IMR-90 (cell line): ENCODE data around the gene CTCF. TPM values are rescaled to one million over a fixed set of nuclear protein-coding genes. Genes with fewer than 3 reads are reported as not detected.
A peak's percentile ranks its signal among the peaks of the same experiment; 100 is the strongest.

Experiments
- ATAC-seq: fragments of 200-7000 bp; cut with Tn5 transposase; 2 replicates; pipeline ENCODE4 v1.9.1; 2020; ENCODE audit warnings: low read depth, mild to moderate bottlenecking, moderate library complexity
- BruUV-seq: library from RNA; stranded (reverse); fragments of 400-500 nt; replicated peaks from 2 replicates; lab custom pipeline; 2021; lab: Mats Ljungman, UMichigan
- CTCF ChIA-PET: fragments of 300-600 bp; formaldehyde crosslinking; extraction: SDS; loops from one replicate; lab custom pipeline; 2021; ENCODE audit warnings: antibody characterized with exemption; lab: Yijun Ruan, JAX
- POLR2A ChIA-PET: fragments of 300-600 bp; sonication (Branson Sonifier 250); formaldehyde crosslinking; loops from one replicate; lab custom pipeline; 2022; ENCODE audit warnings: antibody characterized with exemption; ENCODE audit not compliant: unreplicated experiment; lab: Charles Lee
- DNase-seq: peaks from one replicate; pipeline ENCODE4 v3.0.0; 2013
- H2AFZ ChIP-seq: replicated peaks from 2 replicates; pipeline ENCODE3; 2013; ENCODE audit warnings: low read length, mild to moderate bottlenecking; ENCODE audit not compliant: poor library complexity
- H2AK5ac ChIP-seq: 2 replicates; pipeline ENCODE4 v1.6.1; 2013; ENCODE audit warnings: low read depth, low read length, inconsistent platforms
- H2AK9ac ChIP-seq: replicated peaks from 2 replicates; pipeline ENCODE3; 2013; ENCODE audit warnings: mild to moderate bottlenecking, low read depth, low read length, moderate library complexity; ENCODE audit not compliant: poor library complexity
- H2BK120ac ChIP-seq: 2 replicates; pipeline ENCODE4 v1.6.1; 2013; ENCODE audit warnings: low read depth, low read length, inconsistent platforms
- H2BK15ac ChIP-seq: 3 replicates; pipeline ENCODE4 v1.6.1; 2013; ENCODE audit warnings: low read depth, low read length, inconsistent platforms
- H2BK20ac ChIP-seq: 2 replicates; pipeline ENCODE4 v1.6.1; 2013; ENCODE audit warnings: low read depth, mild to moderate bottlenecking, inconsistent platforms, low read length, moderate library complexity
- H2BK5ac ChIP-seq: 2 replicates; pipeline ENCODE4 v1.6.1; 2013; ENCODE audit warnings: mild to moderate bottlenecking, low read depth, low read length, inconsistent platforms; ENCODE audit not compliant: poor library complexity, severe bottlenecking
- H3K14ac ChIP-seq: replicated peaks from 2 replicates; pipeline ENCODE4 v1.6.1; 2013; ENCODE audit warnings: low read depth, low read length, inconsistent platforms
- H3K18ac ChIP-seq: 2 replicates; pipeline ENCODE4 v1.6.1; 2013; ENCODE audit warnings: low read depth, low read length, control low read depth
- H3K23ac ChIP-seq: 2 replicates; pipeline ENCODE4 v1.6.1; 2013; ENCODE audit warnings: low read depth, low read length, inconsistent platforms
- H3K27ac ChIP-seq: 2 replicates; pipeline ENCODE4 v1.5.1; 2013; ENCODE audit warnings: mild to moderate bottlenecking, control low read depth, low read length; ENCODE audit not compliant: insufficient read depth
- H3K27me3 ChIP-seq: 2 replicates; pipeline ENCODE4 v1.6.1; 2013; ENCODE audit warnings: low read length; ENCODE audit not compliant: control insufficient read depth, insufficient read depth
- H3K36me3 ChIP-seq: 2 replicates; pipeline ENCODE4 v1.6.1; 2013; ENCODE audit warnings: low read length, mixed read lengths; ENCODE audit not compliant: control insufficient read depth, insufficient read depth
- H3K4ac ChIP-seq: 2 replicates; pipeline ENCODE4 v1.6.1; 2013; ENCODE audit warnings: low read depth, low read length, inconsistent platforms
- H3K4me1 ChIP-seq: 2 replicates; pipeline ENCODE4 v1.6.1; 2013; ENCODE audit warnings: low read length, mixed read lengths; ENCODE audit not compliant: control insufficient read depth, insufficient read depth
- H3K4me2 ChIP-seq: 2 replicates; pipeline ENCODE4 v1.6.1; 2013; ENCODE audit warnings: low read depth, mild to moderate bottlenecking, control low read depth, low read length, moderate library complexity
- H3K4me3 ChIP-seq: 2 replicates; pipeline ENCODE4 v1.5.1; 2013; ENCODE audit warnings: low read depth, mild to moderate bottlenecking, control low read depth, low read length, moderate library complexity; ENCODE audit not compliant: insufficient read depth
- H3K56ac ChIP-seq: 2 replicates; pipeline ENCODE4 v1.6.1; 2013; ENCODE audit warnings: low read length, inconsistent platforms; ENCODE audit not compliant: insufficient read depth; ENCODE audit errors: extremely low read depth
- H3K79me1 ChIP-seq, 2 experiments: 2 replicates each; pipeline ENCODE4 v1.6.1; 2013; ENCODE audit warnings: low read length in 2 of 2, inconsistent platforms in 1 of 2, low read depth in 1 of 2
- H3K9ac ChIP-seq: 2 replicates; pipeline ENCODE4 v1.6.1; 2013; ENCODE audit warnings: low read depth, low read length, control low read depth
- H3K9me1 ChIP-seq: 2 replicates; pipeline ENCODE4 v1.6.1; 2013; ENCODE audit warnings: low read length, inconsistent platforms; ENCODE audit not compliant: insufficient read depth
- H3K9me3 ChIP-seq: 2 replicates; pipeline ENCODE4 v1.6.1; 2013; ENCODE audit warnings: low read length; ENCODE audit not compliant: control insufficient read depth, insufficient read depth
- H4K20me1 ChIP-seq: 2 replicates; pipeline ENCODE4 v1.6.1; 2013; ENCODE audit warnings: low read length, inconsistent platforms; ENCODE audit not compliant: insufficient read depth
- H4K5ac ChIP-seq: 2 replicates; pipeline ENCODE4 v1.6.1; 2013; ENCODE audit warnings: mild to moderate bottlenecking, low read depth, low read length, control low read depth
- H4K8ac ChIP-seq, 2 experiments: 2 replicates each; pipeline ENCODE4 v1.6.1; 2013; ENCODE audit warnings: low read depth in 2 of 2, low read length in 2 of 2, control low read depth in 1 of 2, inconsistent platforms in 1 of 2
- H4K91ac ChIP-seq: 2 replicates; pipeline ENCODE4 v1.6.1; 2013; ENCODE audit warnings: low read depth, low read length, inconsistent platforms; ENCODE audit not compliant: insufficient read depth
- WGBS, 2 experiments: methylation state at CpG; one replicate each; pipeline versions ENCODE4 v1.1.5 to v1.1.7; 2013; ENCODE audit warnings: missing lambda C conversion rate in 2 of 2; ENCODE audit not compliant: insufficient read length in 1 of 2; ENCODE audit errors: extremely low coverage in 2 of 2; 5-methylcytosine and 5-hydroxymethylcytosine counted together
- dilution Hi-C: fragments of 300-500 bp; cut with HindIII; formaldehyde crosslinking; loops from one replicate; pipeline ENCODE4 v1.14.3; 2018; ENCODE audit warnings: low sequenced_read_pairs; ENCODE audit not compliant: unreplicated experiment
- in situ Hi-C: fragments of 300-500 bp; cut with MboI; formaldehyde crosslinking; loops from 3 replicates; pipeline ENCODE4 v1.14.3; 2019; ENCODE audit warnings: low sequenced_read_pairs, inconsistent platforms, mixed read lengths
- intact Hi-C: fragments of 100-400 bp; cut with micrococcal nuclease; formaldehyde crosslinking; loops from 2 replicates; pipeline ENCODE4 v1.10.0; 2022
- polyA plus RNA-seq, 3 experiments: library from polyadenylated mRNA; depleted of rRNA; stranded (reverse); fragments of >200 nt; gene quantifications; 2 replicates each; pipeline ENCODE4 v1.2.3, GENCODE V29; 2012; ENCODE audit warnings: low replicate concordance in 1 of 3
- total RNA-seq: library from RNA; depleted of rRNA; stranded (reverse); fragments of >200 nt; gene quantifications from 2 replicates; pipeline ENCODE4 v1.2.3, GENCODE V29; 2012
- TF ChIP-seq, protein P1 (sequence below): fragments of 150-350 bp; IDR thresholded peaks from 2 replicates; pipeline ENCODE4 v1.6.1; 2017; ENCODE audit warnings: mild to moderate bottlenecking, antibody characterized with exemption, low read length, low read depth

CTCF gene
- total and polyA plus RNA-seq, 2 of the 4 experiments (the other 2 are of a cell fraction), result 16.1 to 22.8 TPM

DNA sequence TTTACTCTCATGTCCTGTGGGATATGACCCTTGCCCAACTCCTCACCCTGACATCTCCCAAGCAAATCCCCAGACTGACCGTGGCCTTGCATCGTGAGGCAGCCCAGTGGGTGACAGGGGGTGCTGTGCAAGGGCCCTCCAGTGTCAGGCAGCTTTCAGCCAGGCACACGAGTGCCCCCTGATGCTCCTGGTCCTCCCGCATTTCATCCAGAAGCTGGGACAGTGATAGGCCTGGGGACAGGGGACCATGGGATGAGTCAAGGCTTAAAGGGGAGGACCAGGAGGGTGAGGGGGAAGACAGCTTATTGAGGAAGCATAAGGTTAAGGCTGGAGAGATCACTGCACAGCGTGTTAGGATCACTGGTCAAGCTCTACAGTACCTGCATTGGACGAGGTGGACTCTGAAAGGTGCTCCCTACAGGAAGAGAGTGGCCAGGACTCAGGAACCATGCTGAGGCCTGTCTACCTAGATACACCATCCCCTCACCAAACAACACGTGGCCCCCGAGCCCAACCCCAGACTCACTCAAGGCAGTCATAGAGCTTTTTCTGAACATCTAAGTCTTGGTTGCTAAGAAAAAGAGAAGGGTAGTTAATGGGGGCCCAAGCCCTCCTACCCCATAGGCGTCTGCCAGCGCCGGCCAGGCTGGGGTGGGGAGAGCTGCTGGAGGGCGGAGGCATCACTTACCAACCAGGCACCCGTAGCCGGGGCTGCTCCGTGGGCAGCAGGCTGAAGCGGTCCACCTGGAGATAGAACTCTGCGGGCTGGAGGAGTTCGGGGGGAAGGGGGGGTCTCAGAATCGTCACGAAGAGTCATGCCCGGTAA, 96.7 kb downstream of the CTCF start:
- Histone ChIP-seq H3K4ac (no peak overlapping the region), H3K4me2 (peak overlapping the region; percentile 76), H2BK5ac (no peak overlapping the region), H2AFZ (peak overlapping the region; percentile 100), H3K9ac (peak overlapping the region; percentile 58), H2BK120ac (no peak overlapping the region), H2BK15ac (no peak overlapping the region), H4K91ac (no peak overlapping the region), H2AK5ac (peak overlapping the region; percentile 1; the same call in 1 of the 2 replicates), H3K79me1 (peaks cover 6 to 20% of the 10 kb centered on the region in 2 experiments; a peak in 3 of 4 replicates), H3K4me3 (peak overlapping the region; percentile 64), H3K9me1 (peaks cover 7% of the 10 kb centered on the region), H2BK20ac (no peak overlapping the region), H3K27me3 (no peaks in the 10 kb centered on the region), H3K9me3 (no peaks in the 10 kb centered on the region), H4K5ac (no peak overlapping the region), H3K27ac (no peak overlapping the region; the same call in 1 of the 2 replicates), H3K14ac (no peak overlapping the region), H2AK9ac (peak overlapping the region; percentile 95), H3K4me1 (peaks cover 6% of the 10 kb centered on the region; the same call in 1 of the 2 replicates), H3K56ac (no peak overlapping the region), H4K20me1 (peaks cover 5% of the 10 kb centered on the region), H4K8ac (peak overlapping the region in 1 of 2 experiments; percentile 89; a peak in 2 of 4 replicates), H3K18ac (no peak overlapping the region), H3K23ac (peak overlapping the region; percentile 74; the same call in 1 of the 2 replicates), H3K36me3 (peaks cover 3% of the 10 kb centered on the region; the same call in 1 of the 2 replicates)
- in situ Hi-C loops, result no loop called here
- ATAC-seq (no peak), DNase-seq (no peak)
- WGBS, 2 experiments, result 24% methylated on average over 4 of the region's 21 CpGs; no CpG with 5 or more reads in 1 of the 2 experiments
- no TSS peak for BruUV-seq
- TF ChIP-seq, protein P1, sequence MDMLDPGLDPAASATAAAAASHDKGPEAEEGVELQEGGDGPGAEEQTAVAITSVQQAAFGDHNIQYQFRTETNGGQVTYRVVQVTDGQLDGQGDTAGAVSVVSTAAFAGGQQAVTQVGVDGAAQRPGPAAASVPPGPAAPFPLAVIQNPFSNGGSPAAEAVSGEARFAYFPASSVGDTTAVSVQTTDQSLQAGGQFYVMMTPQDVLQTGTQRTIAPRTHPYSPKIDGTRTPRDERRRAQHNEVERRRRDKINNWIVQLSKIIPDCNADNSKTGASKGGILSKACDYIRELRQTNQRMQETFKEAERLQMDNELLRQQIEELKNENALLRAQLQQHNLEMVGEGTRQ, result no peak
- CTCF ChIA-PET, result interaction anchor here (1.3 kb wide), 1 partner anchor 138 kb away, joined by 4 read pairs; no protein-coding TSS in a partner anchor
- dilution Hi-C loops, result no loop called here
- POLR2A ChIA-PET, result no interaction called here
- intact Hi-C loops, result no loop called here
